RWPE2 (cell line): ENCODE measurements around the gene MRTFB.

Experiments
- ATAC-seq: fragments of 200-7000 bp; cut with Tn5 transposase; 3 replicates; pipeline ENCODE4 v1.9.1; 2021; ENCODE audit warnings: low read depth
- DNase-seq: peaks from one replicate; pipeline ENCODE4 v3.0.0-alpha.2; 2020; ENCODE audit warnings: low spot score
- H3K27ac ChIP-seq: fragments of 450-650 bp; 2 replicates; pipeline ENCODE4 v1.5.1; 2017; ENCODE audit warnings: mild to moderate bottlenecking; ENCODE audit not compliant: poor library complexity, severe bottlenecking
- H3K27me3 ChIP-seq: fragments of 250-450 bp; sonication (Bioruptor Pico); 2 replicates; pipeline ENCODE4 v1.5.1; 2021; ENCODE audit warnings: mild to moderate bottlenecking, moderate library complexity; ENCODE audit not compliant: insufficient read depth, poor library complexity, severe bottlenecking
- H3K36me3 ChIP-seq: fragments of 250-450 bp; sonication (Bioruptor Pico); 2 replicates; pipeline ENCODE4 v1.5.1; 2020; ENCODE audit warnings: low read depth, mild to moderate bottlenecking, moderate library complexity
- H3K4me1 ChIP-seq: fragments of 250-450 bp; sonication (Bioruptor Pico); 2 replicates; pipeline ENCODE4 v1.5.1; 2021; ENCODE audit warnings: mild to moderate bottlenecking, moderate library complexity; ENCODE audit not compliant: insufficient read depth, poor library complexity, severe bottlenecking
- H3K4me3 ChIP-seq: fragments of 250-450 bp; sonication (Bioruptor Pico); 2 replicates; pipeline ENCODE4 v1.5.1; 2021; ENCODE audit warnings: mild to moderate bottlenecking, moderate library complexity; ENCODE audit not compliant: severe bottlenecking
- H3K9me3 ChIP-seq: fragments of 250-450 bp; sonication (Bioruptor Pico); 2 replicates; pipeline ENCODE4 v1.5.1; 2021; ENCODE audit warnings: mild to moderate bottlenecking, moderate library complexity; ENCODE audit not compliant: severe bottlenecking
- TF ChIP-seq, protein P1 (sequence below): fragments of 450-650 bp; IDR thresholded peaks from one replicate; pipeline ENCODE4 v1.5.1; 2017; ENCODE audit warnings: mild to moderate bottlenecking, moderate library complexity; ENCODE audit not compliant: poor library complexity, severe bottlenecking

MRTFB gene

DNA sequence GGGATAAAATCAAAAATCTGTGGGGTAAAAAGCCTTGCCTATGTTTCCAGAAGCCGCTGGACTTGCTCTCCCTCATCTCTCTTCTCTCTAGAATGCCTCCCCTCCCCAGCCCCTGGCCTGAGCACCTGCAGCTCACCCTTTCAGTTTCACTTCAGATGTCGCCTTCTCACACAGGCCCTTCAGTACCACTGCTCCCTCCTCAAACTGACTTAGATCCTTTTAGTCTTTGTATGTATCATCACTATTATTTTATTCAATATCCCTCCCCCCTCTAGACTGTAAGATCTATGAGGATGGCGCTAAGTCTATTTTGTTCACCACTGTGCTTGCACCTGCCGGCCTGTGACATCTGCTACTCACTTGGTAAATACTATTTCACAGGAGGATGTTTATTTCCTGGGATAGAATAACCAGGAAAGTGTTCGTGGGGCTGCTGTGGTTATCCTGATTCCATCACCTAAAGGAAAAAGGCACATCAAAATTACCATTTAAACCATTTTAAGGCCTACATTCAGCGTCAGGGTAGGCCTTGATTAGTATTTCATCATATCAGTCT lies 122.3 kb downstream of the MRTFB start:
- H3K4me3 ChIP-seq, result no peak overlapping the region
- no peaks in the 10 kb centered on the region for H3K9me3 ChIP-seq
- H3K27ac ChIP-seq, result no peak overlapping the region
- TF ChIP-seq, protein P1, sequence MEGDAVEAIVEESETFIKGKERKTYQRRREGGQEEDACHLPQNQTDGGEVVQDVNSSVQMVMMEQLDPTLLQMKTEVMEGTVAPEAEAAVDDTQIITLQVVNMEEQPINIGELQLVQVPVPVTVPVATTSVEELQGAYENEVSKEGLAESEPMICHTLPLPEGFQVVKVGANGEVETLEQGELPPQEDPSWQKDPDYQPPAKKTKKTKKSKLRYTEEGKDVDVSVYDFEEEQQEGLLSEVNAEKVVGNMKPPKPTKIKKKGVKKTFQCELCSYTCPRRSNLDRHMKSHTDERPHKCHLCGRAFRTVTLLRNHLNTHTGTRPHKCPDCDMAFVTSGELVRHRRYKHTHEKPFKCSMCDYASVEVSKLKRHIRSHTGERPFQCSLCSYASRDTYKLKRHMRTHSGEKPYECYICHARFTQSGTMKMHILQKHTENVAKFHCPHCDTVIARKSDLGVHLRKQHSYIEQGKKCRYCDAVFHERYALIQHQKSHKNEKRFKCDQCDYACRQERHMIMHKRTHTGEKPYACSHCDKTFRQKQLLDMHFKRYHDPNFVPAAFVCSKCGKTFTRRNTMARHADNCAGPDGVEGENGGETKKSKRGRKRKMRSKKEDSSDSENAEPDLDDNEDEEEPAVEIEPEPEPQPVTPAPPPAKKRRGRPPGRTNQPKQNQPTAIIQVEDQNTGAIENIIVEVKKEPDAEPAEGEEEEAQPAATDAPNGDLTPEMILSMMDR, result no peak
- H3K27me3 ChIP-seq, result no peaks in the 10 kb centered on the region
- no peaks in the 10 kb centered on the region for H3K4me1 ChIP-seq
- ATAC-seq, result no peak
- no peak for DNase-seq
- no peaks in the 10 kb centered on the region for H3K36me3 ChIP-seq

DNA sequence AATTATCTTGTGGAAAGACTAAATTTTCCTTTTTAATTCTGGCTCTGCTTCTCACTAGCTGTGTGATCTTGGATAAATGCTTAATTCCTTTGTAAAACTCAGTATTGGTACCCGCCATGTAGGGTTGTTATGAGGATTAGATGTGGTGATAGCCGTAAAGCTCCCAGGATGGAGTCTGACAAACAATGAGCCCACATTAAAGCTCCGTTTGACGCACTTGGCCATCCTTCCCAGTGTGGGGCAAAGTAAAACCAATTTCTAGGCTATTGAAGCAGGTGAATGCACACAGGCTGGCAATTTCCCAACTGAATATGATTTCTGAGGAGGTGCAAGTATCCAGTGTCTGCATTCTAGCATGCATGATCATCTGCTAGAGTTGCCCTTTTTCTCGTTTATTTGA lies 123.6 kb downstream of the MRTFB start:
- no peak overlapping the region for H3K4me3 ChIP-seq
- H3K4me1 ChIP-seq, result no peaks in the 10 kb centered on the region
- TF ChIP-seq, protein P1, result no peak
- ATAC-seq (no peak), DNase-seq (no peak)
- no peaks in the 10 kb centered on the region for H3K9me3 ChIP-seq
- H3K27ac ChIP-seq, result no peak overlapping the region
- H3K27me3 ChIP-seq, result no peaks in the 10 kb centered on the region
- no peaks in the 10 kb centered on the region for H3K36me3 ChIP-seq

DNA sequence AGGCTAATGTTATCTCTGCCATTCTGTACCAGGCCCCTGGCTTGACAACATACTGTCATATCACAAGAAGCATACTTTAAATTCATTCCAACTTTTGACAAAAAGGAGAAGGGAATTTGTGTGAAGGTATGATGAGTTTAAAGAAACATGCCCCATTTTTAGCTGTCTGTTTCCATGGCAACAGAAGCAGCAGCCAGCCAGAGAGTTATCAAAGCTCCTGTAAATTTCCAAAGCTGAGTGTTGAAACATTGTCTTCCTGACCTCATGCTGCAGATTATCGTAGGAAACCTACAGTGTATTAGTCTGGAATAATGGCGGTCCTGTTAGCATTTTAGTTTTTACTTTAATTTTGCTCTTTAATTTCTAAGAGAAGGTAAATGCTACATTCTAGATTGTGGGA lies 124.9 kb downstream of the MRTFB start:
- TF ChIP-seq, protein P1, result no peak
- Histone ChIP-seq H3K4me1 (no peaks in the 10 kb centered on the region), H3K27ac (no peak overlapping the region), H3K36me3 (no peaks in the 10 kb centered on the region), H3K4me3 (no peak overlapping the region), H3K27me3 (no peaks in the 10 kb centered on the region), H3K9me3 (no peaks in the 10 kb centered on the region)
- ATAC-seq, result no peak
- DNase-seq, result no peak

DNA sequence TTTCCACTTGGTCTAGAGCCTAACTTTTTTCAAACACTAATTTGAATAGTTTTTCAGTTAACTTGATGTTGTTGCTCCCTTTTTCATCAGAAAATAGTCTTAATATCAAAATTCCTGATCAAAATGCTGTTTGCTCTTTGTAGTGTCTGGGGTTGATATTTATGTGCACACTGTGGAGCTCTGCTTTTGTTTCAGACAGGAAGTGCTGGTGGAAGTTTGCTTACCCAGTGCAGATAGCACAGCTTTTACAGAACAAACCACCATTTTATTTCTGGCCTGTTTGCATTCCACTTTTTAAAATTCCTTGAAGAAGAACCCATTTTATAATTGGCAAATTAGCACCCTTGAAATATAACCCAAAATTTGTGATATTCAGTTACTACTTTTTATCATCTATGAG lies 125.4 kb downstream of the MRTFB start:
- no peaks in the 10 kb centered on the region for H3K9me3 ChIP-seq
- H3K27me3 ChIP-seq, result no peaks in the 10 kb centered on the region
- H3K4me3 ChIP-seq, result no peak overlapping the region
- TF ChIP-seq, protein P1, result no peak
- no peaks in the 10 kb centered on the region for H3K36me3 ChIP-seq
- DNase-seq (no peak), ATAC-seq (no peak)
- H3K27ac ChIP-seq, result no peak overlapping the region
- H3K4me1 ChIP-seq, result no peaks in the 10 kb centered on the region

DNA sequence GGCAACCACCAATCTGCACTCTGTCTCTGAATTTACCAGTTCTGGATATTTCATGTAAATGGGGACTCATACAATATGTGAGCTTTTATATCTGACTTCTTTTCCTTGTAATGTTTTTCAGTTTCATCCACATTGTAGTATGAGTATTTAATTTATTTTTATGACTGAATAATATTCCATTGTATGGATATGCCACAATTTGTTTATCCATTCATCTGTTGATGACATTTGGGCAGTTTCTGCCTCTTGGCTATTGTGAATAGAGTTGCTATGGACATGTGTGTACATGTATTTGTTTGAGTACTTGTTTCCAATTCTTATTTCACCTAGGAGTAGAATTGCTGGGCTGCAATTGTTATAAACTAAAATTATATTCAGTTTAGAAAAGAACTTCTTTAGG lies 126.9 kb downstream of the MRTFB start:
- Histone ChIP-seq H3K27ac (no peak overlapping the region), H3K4me3 (no peak overlapping the region), H3K9me3 (no peaks in the 10 kb centered on the region), H3K27me3 (no peaks in the 10 kb centered on the region), H3K36me3 (no peaks in the 10 kb centered on the region), H3K4me1 (no peaks in the 10 kb centered on the region)
- TF ChIP-seq, protein P1, result no peak
- DNase-seq (no peak), ATAC-seq (no peak)
